Fibroblast of mammary gland (primary cell): ENCODE measurements around the gene EFCAB9.

ENCODE experiments used
- DNase-seq: peaks from one replicate; pipeline ENCODE4 v3.0.0-alpha.2; 2010; ENCODE audit warnings: low read depth
- H3K4me3 ChIP-seq: 2 replicates; pipeline ENCODE4 v1.5.1; 2011; ENCODE audit warnings: low read depth, mild to moderate bottlenecking, low read length, moderate library complexity; ENCODE audit not compliant: control insufficient read depth
- CTCF ChIP-seq: conservative IDR thresholded peaks from 2 replicates; pipeline ENCODE4 v1.5.1; 2011; ENCODE audit warnings: low read depth, low read length, inconsistent platforms; ENCODE audit not compliant: control insufficient read depth, insufficient read depth

The EFCAB9 gene

GRCh38 chr5:172193872-172194271 lies at the start of gene EFCAB9:
Gene EFCAB9, plus strand, starts transcription at chr5:172194172. Its CDS starts 1 bp downstream, at chr5:172194173.
- no peak within 1 kb of the TSS for H3K4me3 ChIP-seq
- DNase-seq: no peak
- TF ChIP-seq CTCF: no peak

- no peak for DNase-seq
- no peak overlapping the region for H3K4me3 ChIP-seq
- no peak for TF ChIP-seq CTCF
Observed at GRCh38 chr5:172144291-172144815, 49.6 kb upstream of the EFCAB9 start.

- no peak for DNase-seq
- TF ChIP-seq CTCF: no peak
- H3K4me3 ChIP-seq: no peak overlapping the region
Observed at GRCh38 chr5:172144931-172145869, 48.8 kb upstream of the EFCAB9 start.

- TF ChIP-seq CTCF: no peak
- no peak overlapping the region for H3K4me3 ChIP-seq
- DNase-seq: no peak
Observed at GRCh38 chr5:172145870-172146747, 47.9 kb upstream of the EFCAB9 start.

- no peak overlapping the region for H3K4me3 ChIP-seq
- no peak for TF ChIP-seq CTCF
- DNase-seq: no peak
Observed at GRCh38 chr5:172146748-172147092, 47.3 kb upstream of the EFCAB9 start.

- H3K4me3 ChIP-seq: no peak overlapping the region
- no peak for TF ChIP-seq CTCF
- no peak for DNase-seq
Observed at GRCh38 chr5:172147857-172148256, 46.1 kb upstream of the EFCAB9 start.
